Fibroblast of skin of abdomen (primary cell): ENCODE results near the gene UBAC1.
"Not testable (repeated sequence)": the region's sequence is repeated elsewhere in the genome, so short reads cannot be mapped to it uniquely, and the experiment has no call there.

Experiments
- DNase-seq: peaks from one replicate; pipeline ENCODE4 v3.0.0-alpha.2; 2013

UBAC1 gene

GRCh38 chr9:135933114-135933513, 28.1 kb downstream of the UBAC1 start:
- DNase-seq: no peak

- DNase-seq: no peak
These were observed 28.5 kb downstream of the UBAC1 start for GRCh38 chr9:135932656-135933055.

- DNase-seq: no peak
These were observed 29.8 kb downstream of the UBAC1 start for GRCh38 chr9:135931349-135931820.

GRCh38 chr9:135930446-135931345, 30.5 kb downstream of the UBAC1 start:
- DNase-seq: no peak

- no peak for DNase-seq
These were observed 31.3 kb downstream of the UBAC1 start for GRCh38 chr9:135929656-135930445.

- DNase-seq: no peak
These were observed 32.2 kb downstream of the UBAC1 start for GRCh38 chr9:135928731-135929655.

GRCh38 chr9:135928074-135928730, 33.0 kb downstream of the UBAC1 start:
- DNase-seq: no peak

GRCh38 chr9:135927195-135928013, 33.8 kb downstream of the UBAC1 start:
- no peak for DNase-seq

GRCh38 chr9:135926402-135927194, 34.6 kb downstream of the UBAC1 start:
- DNase-seq: no peak

- DNase-seq: no peak
These were observed 35.6 kb downstream of the UBAC1 start for GRCh38 chr9:135925496-135926133.

- no peak for DNase-seq
These were observed 36.4 kb downstream of the UBAC1 start for GRCh38 chr9:135924628-135925338.

- no peak for DNase-seq
These were observed 37.7 kb downstream of the UBAC1 start for GRCh38 chr9:135923508-135923907.

- no peak for DNase-seq
These were observed 39.3 kb downstream of the UBAC1 start for GRCh38 chr9:135921749-135922310.

GRCh38 chr9:135920973-135921585, 40.1 kb downstream of the UBAC1 start:
- DNase-seq: no peak

- DNase-seq: no peak
These were observed 40.8 kb downstream of the UBAC1 start for GRCh38 chr9:135920256-135920930.

- no peak for DNase-seq
These were observed 41.8 kb downstream of the UBAC1 start for GRCh38 chr9:135919318-135919890.

GRCh38 chr9:135916227-135916626, 44.9 kb downstream of the UBAC1 start:
- not testable (repeated sequence) for DNase-seq
